GM19463 (cell line): Measurements from ENCODE around the gene LGALS3BP.

Experiments used
- ATAC-seq: cut with Tn5 transposase; IDR thresholded peaks from one replicate; pipeline ENCODE4 v1.9.1; 2021; ENCODE audit warnings: mild to moderate bottlenecking, moderate library complexity; ENCODE audit not compliant: unreplicated experiment

The LGALS3BP gene

GRCh38 chr17:78985395-78985794 lies 5.7 kb upstream of the LGALS3BP start:
- ATAC-seq = no peak

DNA sequence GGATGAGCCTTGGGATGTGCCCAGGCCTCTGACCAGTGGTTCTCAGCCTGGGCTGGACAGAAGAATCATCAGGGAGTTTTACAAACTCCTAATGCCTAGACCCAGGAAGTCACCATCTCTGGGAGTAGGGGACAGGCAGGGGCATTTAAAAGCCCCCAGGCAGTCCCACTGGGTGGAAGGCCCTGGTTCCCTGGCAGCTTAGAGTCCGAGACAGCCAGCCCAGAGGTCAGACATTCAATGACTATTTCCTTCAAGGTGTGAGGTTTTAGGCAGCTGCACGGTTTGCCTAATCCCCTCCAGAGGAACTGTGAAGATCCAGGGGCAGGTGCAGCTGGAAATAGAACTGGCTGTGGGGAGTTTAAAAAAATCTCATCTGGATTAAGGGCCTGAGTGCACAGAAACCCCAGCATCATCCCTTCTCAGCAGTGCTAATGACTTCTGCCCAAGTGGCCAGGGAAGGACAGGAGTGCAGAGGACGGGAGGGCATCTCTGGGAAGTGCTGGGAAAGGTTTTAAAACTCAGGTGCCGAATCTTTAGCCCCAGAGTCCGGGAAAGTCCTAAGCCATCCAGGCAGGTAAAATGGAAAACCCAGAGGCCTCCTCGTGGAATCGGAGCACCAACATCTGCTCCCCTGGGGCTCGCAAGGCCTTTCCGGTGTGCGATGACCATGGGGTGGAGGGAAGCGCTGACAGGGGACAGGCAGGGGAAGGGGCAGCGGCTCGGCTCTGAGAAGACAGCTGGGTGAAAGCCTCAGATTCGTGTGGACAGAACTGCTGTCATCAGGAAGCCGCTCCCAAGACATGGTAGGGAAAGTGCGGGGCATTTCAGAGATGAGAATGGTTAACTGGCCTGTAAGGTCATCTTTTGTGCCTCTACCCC lies 1.5 kb upstream of the LGALS3BP start:
- no peak for ATAC-seq

GRCh38 chr17:78980624-78980972 lies 875 bp upstream of the LGALS3BP start:
- ATAC-seq = no peak

DNA sequence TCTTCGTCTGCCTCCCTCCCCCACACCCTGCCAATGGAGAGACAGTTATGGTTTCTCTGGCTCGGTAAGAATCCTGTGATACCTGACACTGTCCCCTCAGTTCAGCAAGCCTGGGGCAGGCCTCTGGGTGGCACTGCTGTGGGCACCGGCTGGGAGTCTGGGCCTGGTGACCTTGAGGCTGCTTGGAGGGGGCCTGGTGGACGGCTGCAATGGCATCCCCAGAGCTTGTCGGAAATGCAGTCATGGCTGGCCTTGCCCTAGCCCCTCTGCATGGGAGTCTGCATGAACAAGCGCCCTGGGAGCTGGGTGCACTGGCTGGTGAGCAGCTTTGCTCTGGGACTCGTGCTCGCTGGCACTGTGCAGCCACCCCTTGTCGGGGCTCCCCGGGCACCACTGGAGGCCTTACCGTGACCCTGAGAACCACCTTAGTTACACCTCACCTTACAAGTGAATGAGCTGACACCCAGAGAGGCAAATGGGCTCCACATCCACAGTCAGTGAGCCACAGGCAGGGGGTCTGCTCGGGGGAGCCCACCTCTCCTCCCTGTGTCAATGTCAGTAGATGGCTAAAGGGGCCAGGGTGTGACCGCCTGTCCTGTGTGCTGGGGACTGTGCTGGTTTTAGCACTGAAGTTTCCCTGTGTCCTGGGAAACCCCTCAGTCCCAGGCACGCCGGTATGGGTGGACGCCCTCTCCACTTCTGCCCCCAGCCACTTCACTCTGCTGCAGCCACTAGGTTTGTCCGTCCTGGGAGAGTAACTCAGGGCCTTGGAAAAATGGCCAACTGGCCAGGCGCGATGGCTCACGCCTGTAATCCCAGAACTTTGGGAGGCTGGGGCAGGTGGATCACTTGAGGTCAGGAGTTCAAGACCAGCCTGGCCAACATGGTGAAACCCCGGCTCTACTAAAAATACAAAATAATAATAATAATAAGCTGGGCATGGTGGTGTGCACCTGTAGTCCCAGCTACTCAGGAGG lies 1.4 kb downstream of the LGALS3BP start:
- no peak for ATAC-seq

- no peak for ATAC-seq
Observed at GRCh38 chr17:78977681-78977943, 2.1 kb downstream of the LGALS3BP start.

- ATAC-seq = no peak
Observed at GRCh38 chr17:78976907-78977680, 2.6 kb downstream of the LGALS3BP start.

DNA sequence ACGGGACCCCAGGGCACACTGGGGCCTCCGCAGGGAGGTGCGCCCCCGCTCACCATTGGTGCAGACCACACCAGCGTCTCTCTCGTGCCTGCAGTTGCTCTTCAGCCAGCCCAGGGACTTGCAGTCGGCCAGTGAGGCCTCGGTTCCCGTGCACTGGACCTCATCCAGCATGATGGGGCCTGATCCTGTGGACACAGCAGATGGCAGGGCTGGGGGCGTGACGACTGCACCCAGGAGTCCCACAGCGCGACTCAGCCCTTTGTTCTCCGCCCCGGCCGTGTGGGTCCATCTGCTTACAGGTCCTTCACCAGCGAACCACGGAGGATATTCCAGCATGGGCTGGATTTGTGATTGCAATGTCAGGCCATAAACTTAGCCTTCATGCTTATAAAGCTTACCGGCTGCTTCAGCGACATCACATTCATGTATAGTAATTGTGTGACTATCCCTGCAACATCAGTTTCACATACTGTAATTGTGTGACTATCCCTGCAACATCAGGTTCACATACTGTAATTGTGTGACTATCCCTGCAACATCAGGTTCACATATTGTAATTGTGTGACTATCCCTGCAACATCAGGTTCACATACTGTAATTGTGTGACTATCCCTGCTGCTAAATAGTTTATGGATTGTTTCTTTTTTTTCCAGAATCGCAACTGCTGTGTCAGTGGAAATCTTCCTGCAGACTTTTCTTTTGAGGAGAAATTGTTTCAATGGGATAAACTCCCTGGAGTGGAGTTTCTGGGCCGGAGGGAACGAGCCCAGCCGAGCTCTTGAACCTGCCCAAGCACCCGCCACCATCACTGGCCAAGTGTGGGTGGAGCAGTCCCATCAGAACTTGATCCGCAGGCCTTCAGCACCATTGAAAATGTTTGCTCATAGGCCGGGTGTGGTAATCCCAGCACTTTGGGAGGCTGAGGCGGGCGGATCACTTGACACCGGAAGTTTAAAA lies 4.8 kb downstream of the LGALS3BP start:
- ATAC-seq = no peak

DNA sequence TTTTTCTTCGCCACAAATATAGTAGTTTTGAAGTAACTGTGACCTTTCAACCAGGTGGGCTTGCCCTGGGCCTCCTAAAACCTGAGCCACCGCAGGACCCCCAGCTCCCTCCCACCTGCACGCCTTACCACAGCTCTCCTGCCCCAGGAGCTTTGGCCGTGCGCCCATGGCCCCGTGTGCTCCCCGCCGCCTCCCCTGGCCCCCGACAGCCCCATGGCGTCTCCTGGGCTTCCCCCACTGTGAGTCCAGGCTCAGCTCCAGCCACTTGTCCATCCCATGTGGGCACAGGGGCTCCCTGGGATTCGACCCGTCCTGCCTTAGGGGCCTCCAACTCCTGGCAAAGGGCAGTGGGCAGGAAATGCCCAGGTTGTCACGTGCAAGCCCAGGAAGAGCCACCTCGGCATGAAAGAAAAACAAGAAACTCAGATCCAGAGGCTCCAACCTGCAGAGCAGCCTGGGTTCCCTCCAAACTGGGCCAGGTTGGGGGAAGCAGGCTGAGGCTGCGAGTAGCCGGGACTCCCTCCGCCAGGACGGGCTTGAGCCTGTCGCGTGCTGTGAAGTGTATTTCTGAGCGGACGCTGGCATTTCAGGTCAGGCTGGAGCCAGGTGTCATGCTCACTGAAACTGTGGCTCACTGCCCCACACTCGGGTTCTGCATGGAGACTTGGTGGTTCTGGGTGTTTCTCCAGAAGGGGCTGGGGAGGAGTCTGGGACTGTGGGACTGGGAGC lies 5.8 kb downstream of the LGALS3BP start:
- no peak for ATAC-seq

DNA sequence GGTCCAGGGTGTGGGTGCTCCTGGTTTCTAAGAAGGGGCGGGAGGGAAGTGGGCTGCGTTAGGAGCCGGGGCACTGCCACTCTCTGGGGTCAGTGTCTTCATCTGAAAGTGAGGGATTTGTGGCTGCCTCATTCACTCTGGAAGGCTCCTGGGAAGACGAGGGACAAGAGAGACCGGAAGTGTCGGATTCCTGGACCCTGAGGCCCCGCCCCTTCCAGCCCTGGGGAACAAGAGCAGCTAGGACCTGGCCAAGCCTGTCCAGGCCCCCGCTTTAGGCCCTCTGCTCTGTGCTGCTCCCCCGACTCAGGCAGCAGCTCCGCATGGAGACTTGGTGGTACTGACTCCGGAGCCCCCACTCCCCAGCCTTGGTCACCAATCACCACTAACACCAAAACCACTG lies 6.5 kb downstream of the LGALS3BP start:
- ATAC-seq = no peak

DNA sequence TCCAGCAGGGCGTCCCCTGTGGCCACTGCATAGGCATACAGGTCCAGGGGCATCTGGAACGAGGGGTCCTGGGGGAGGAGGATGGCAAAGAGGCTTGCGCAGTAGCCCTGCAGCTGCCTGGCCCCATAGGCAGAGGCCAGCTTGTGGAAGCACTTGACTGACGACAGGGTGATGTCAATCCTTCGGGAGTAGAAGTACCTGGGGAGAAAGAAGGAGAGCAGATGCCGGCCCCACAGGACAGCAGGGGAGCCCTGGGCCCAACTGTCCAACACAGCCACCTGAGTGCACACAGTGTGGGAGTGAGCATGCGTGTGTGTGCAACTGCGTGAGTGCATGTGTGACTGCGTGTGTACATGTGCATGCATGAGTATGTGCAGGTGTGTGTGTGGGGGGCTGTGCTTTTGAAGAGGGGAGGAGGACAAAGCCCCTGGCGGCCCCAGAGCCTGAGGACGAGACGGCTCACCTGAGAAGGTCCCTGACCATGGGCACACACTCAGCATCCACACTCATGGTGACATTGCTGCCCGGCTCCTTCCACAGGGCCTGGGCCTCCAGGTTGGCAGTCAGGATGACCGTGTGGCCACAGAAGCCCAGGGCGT lies 7.1 kb downstream of the LGALS3BP start:
- no peak for ATAC-seq

GRCh38 chr17:78971756-78972506 lies 7.8 kb downstream of the LGALS3BP start:
- no peak for ATAC-seq

GRCh38 chr17:78970834-78971755 lies 8.6 kb downstream of the LGALS3BP start:
- ATAC-seq = no peak

DNA sequence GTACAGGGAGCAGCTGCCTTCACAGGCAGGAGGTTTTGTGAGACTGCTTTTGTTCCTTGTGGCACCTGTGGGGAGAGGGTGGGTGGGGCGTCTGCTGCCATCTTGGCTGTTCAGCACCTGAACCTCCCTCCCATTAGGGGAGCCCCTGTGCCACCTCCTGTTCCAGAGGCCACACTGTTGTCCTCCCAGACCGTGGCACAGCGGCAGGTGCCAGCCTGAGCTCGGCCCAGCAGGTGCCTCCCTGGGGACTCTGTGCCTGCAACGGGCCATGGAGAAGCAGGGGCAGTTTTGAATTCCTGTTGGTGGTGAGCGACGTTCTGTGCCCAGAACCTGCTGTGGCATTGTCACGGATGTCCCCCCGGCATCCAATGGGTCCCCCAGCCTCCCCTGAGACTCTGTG lies 9.9 kb downstream of the LGALS3BP start:
- ATAC-seq = no peak

GRCh38 chr17:78967782-78968362 lies 11.9 kb downstream of the LGALS3BP start:
- ATAC-seq = no peak

- no peak for ATAC-seq
Observed at GRCh38 chr17:78966910-78967600, 12.7 kb downstream of the LGALS3BP start.

GRCh38 chr17:78966123-78966813 lies 13.5 kb downstream of the LGALS3BP start:
- no peak for ATAC-seq
